Suprapubic skin (tissue), 4 donors: Measurements from ENCODE around the gene TCEA2. TPM values are rescaled to one million over a fixed set of nuclear protein-coding genes. Genes with fewer than 3 reads are reported as not detected.

ENCODE experiments used
- DNase-seq, 2 donors: peaks; one replicate each; pipeline ENCODE4 v3.0.0-alpha.2; 2019; ENCODE audit warnings: low spot score in 2 of 2
- H3K27ac ChIP-seq: fragments of 200-600 bp; sonication (generic); one replicate; pipeline ENCODE4 v1.5.1; 2019
- H3K27me3 ChIP-seq: fragments of 200-600 bp; sonication (generic); one replicate; pipeline ENCODE4 v1.5.1; 2019
- H3K36me3 ChIP-seq: fragments of 200-600 bp; sonication (generic); one replicate; pipeline ENCODE4 v1.5.1; 2019
- H3K4me1 ChIP-seq: fragments of 200-600 bp; sonication (generic); one replicate; pipeline ENCODE4 v1.5.1; 2019
- H3K4me3 ChIP-seq: fragments of 200-600 bp; sonication (generic); one replicate; pipeline ENCODE4 v1.5.1; 2019; ENCODE audit warnings: mild to moderate bottlenecking
- H3K9me3 ChIP-seq: fragments of 200-600 bp; sonication (generic); one replicate; pipeline ENCODE4 v1.5.1; 2019
- CTCF ChIP-seq, 2 donors: fragments of 200-600 bp in 1 of 2; fragments of 450-650 bp in 1 of 2; sonication (generic) in 1 of 2; IDR thresholded peaks; one replicate each; pipeline ENCODE4 v1.5.1; 2016 to 2019; ENCODE audit warnings: antibody characterized with exemption in 2 of 2, mild to moderate bottlenecking in 1 of 2, moderate library complexity in 1 of 2
- EP300 ChIP-seq: sonication (generic); formaldehyde crosslinking; IDR thresholded peaks from one replicate; pipeline ENCODE4 v1.6.1; 2017; ENCODE audit warnings: antibody characterized with exemption
- POLR2A ChIP-seq, 2 donors: fragments of 450-650 bp; IDR thresholded peaks; one replicate each; pipeline ENCODE4 v1.6.1; 2017; ENCODE audit warnings: antibody characterized with exemption in 2 of 2, mild to moderate bottlenecking in 2 of 2, moderate library complexity in 2 of 2
- POLR2AphosphoS5 ChIP-seq, 3 donors: sonication (generic); formaldehyde crosslinking; IDR thresholded peaks; one replicate each; pipeline ENCODE4 v1.6.1; 2017; ENCODE audit warnings: antibody characterized with exemption in 3 of 3
- WGBS: methylation state at CpG from one replicate; pipeline ENCODE4 v1.1.5; 2018; 5-methylcytosine and 5-hydroxymethylcytosine counted together
- total RNA-seq, 4 donors: library from RNA; depleted of rRNA; stranded (reverse); fragments of >200 nt; gene quantifications; one replicate each; pipeline ENCODE4 v1.1.0, GENCODE V29; 2016

Gene TCEA2
- total RNA-seq, 4 donors from 2014 or later = 8.6 to 27.9 (median 13.2) TPM

GRCh38 chr20:64106981-64107735 is 44.2 kb downstream of the TCEA2 start, which contains the start of gene NPBWR2:
TSS of gene NPBWR2 (minus strand) at chr20:64107565. CDS start at chr20:64106831, 734 bp downstream.
- TF ChIP-seq CTCF (IDR thresholded peaks at IDR 0.05) (no peak), POLR2AphosphoS5 (IDR thresholded peaks at IDR 0.05) (no peak), EP300 (no peak), POLR2A (IDR thresholded peaks at IDR 0.05) (no peak)
- 42% methylated on average over 7 of the region's 22 CpGs for WGBS
- peak; percentile 59 to 67 for DNase-seq
- H3K27me3 ChIP-seq = peaks cover 55% of the 10 kb centered on the region
- H3K36me3 ChIP-seq = no peaks in the 10 kb centered on the region
- H3K27ac ChIP-seq = no peak within 1 kb of the TSS
- no peak within 1 kb of the TSS for H3K4me3 ChIP-seq
- H3K9me3 ChIP-seq = no peaks in the 10 kb centered on the region
- peaks cover 8% of the 10 kb centered on the region for H3K4me1 ChIP-seq

GRCh38 chr20:64107736-64108457 is 44.9 kb downstream of the TCEA2 start:
- Histone ChIP-seq H3K4me3 (no peak overlapping the region), H3K27me3 (peaks cover 47% of the 10 kb centered on the region), H3K36me3 (no peaks in the 10 kb centered on the region), H3K9me3 (no peaks in the 10 kb centered on the region), H3K4me1 (peaks cover under 1% of the 10 kb centered on the region), H3K27ac (no peak overlapping the region)
- no peak for TF ChIP-seq CTCF (IDR thresholded peaks at IDR 0.05)
- TF ChIP-seq POLR2AphosphoS5 (IDR thresholded peaks at IDR 0.05) = no peak
- TF ChIP-seq POLR2A (IDR thresholded peaks at IDR 0.05) = no peak
- no peak for TF ChIP-seq EP300
- peak in 1 of 2 donors; percentile 65 for DNase-seq
- 59% methylated on average over 16 of the region's 19 CpGs for WGBS

GRCh38 chr20:64108731-64109681 is 46.0 kb downstream of the TCEA2 start:
- Histone ChIP-seq H3K4me3 (no peak overlapping the region), H3K27ac (no peak overlapping the region), H3K36me3 (no peaks in the 10 kb centered on the region), H3K27me3 (peaks cover 36% of the 10 kb centered on the region), H3K9me3 (no peaks in the 10 kb centered on the region), H3K4me1 (no peaks in the 10 kb centered on the region)
- 77% methylated on average over 10 of the region's 26 CpGs for WGBS
- TF ChIP-seq POLR2A (IDR thresholded peaks at IDR 0.05) = no peak
- TF ChIP-seq POLR2AphosphoS5 (IDR thresholded peaks at IDR 0.05) = no peak
- DNase-seq = peak; percentile 51 to 72

GRCh38 chr20:64109831-64110391 is 46.9 kb downstream of the TCEA2 start:
- no peak overlapping the region for H3K4me3 ChIP-seq
- no peaks in the 10 kb centered on the region for H3K9me3 ChIP-seq
- H3K4me1 ChIP-seq = no peaks in the 10 kb centered on the region
- TF ChIP-seq CTCF (IDR thresholded peaks at IDR 0.05) = no peak
- TF ChIP-seq POLR2AphosphoS5 (IDR thresholded peaks at IDR 0.05) = no peak
- no peak for TF ChIP-seq EP300
- 76% methylated on average over 16 of the region's 16 CpGs for WGBS
- H3K27ac ChIP-seq = no peak overlapping the region
- H3K27me3 ChIP-seq = peaks cover 27% of the 10 kb centered on the region
- peak; percentile 48 to 65 for DNase-seq
- H3K36me3 ChIP-seq = no peaks in the 10 kb centered on the region

- H3K36me3 ChIP-seq = no peaks in the 10 kb centered on the region
- TF ChIP-seq EP300 (no peak), POLR2AphosphoS5 (IDR thresholded peaks at IDR 0.05) (no peak), CTCF (IDR thresholded peaks at IDR 0.05) (no peak), POLR2A (IDR thresholded peaks at IDR 0.05) (no peak)
- H3K9me3 ChIP-seq = no peaks in the 10 kb centered on the region
- 86% methylated on average over 7 of the region's 10 CpGs for WGBS
- no peak overlapping the region for H3K27ac ChIP-seq
- no peaks in the 10 kb centered on the region for H3K4me1 ChIP-seq
- H3K27me3 ChIP-seq = peaks cover 24% of the 10 kb centered on the region
- peak; percentile 49 to 67 for DNase-seq
- H3K4me3 ChIP-seq = no peak overlapping the region
Observed at GRCh38 chr20:64110411-64111068, 47.5 kb downstream of the TCEA2 start.
